Mammary epithelial cell (primary cell): Measurements from ENCODE around the gene QPCT.

Experiments used
- CTCF ChIP-seq, 2 donors: IDR thresholded peaks in 1 of 2; conservative IDR thresholded peaks in 1 of 2; 2 replicates each; pipeline ENCODE4 v1.5.1; 2011 to 2012; ENCODE audit warnings: inconsistent platforms in 2 of 2, low read length in 2 of 2, mild to moderate bottlenecking in 2 of 2, control low read depth in 1 of 2, low read depth in 1 of 2; ENCODE audit not compliant: insufficient read depth in 1 of 2; ENCODE audit errors: extremely low read depth in 1 of 2
- EZH2 ChIP-seq: IDR thresholded peaks from 2 replicates; pipeline ENCODE4 v1.6.1; 2012; ENCODE audit warnings: low read length, inconsistent platforms, borderline replicate concordance

- TF ChIP-seq EZH2, result no peak
- TF ChIP-seq CTCF (conservative IDR thresholded peaks at IDR 0.05 in 1 of 2, IDR thresholded peaks at IDR 0.05 in 1 of 2; ENCODE audit: extremely low read depth in 1 of 2, insufficient read depth in 1 of 2, low read depth in 1 of 2, low read length in 2 of 2), result no peak
These were observed 11.3 kb downstream of the QPCT start for GRCh38 chr2:37355735-37356134.
